Mesenchymal stem cell (in vitro differentiated cells and primary cell): ENCODE results near the gene OR52I2.

Experiments
- DNase-seq: peaks from one replicate; pipeline ENCODE4 v3.0.0-alpha.2; 2013
- H2AFZ ChIP-seq: one replicate; pipeline ENCODE4 v1.6.1; 2013; ENCODE audit warnings: low read depth, mild to moderate bottlenecking, control low read depth, inconsistent platforms, low read length, moderate library complexity
- H2AK5ac ChIP-seq: 2 replicates; pipeline ENCODE4 v1.6.1; 2013; ENCODE audit warnings: low read length, moderate library complexity, mild to moderate bottlenecking, inconsistent platforms; ENCODE audit not compliant: severe bottlenecking
- H2BK120ac ChIP-seq: one replicate; pipeline ENCODE4 v1.6.1; 2013; ENCODE audit warnings: low read depth, mild to moderate bottlenecking, inconsistent platforms, low read length, moderate library complexity
- H2BK12ac ChIP-seq, 2 experiments: one replicate each; pipeline ENCODE4 v1.6.1; 2013; ENCODE audit warnings: inconsistent platforms in 2 of 2, low read length in 2 of 2, mild to moderate bottlenecking in 2 of 2, moderate library complexity in 2 of 2, control low read depth in 1 of 2
- H2BK15ac ChIP-seq: one replicate; pipeline ENCODE4 v1.6.1; 2013; ENCODE audit warnings: mild to moderate bottlenecking, low read depth, inconsistent platforms; ENCODE audit not compliant: poor library complexity, severe bottlenecking
- H2BK5ac ChIP-seq: 2 replicates; pipeline ENCODE4 v1.6.1; 2013; ENCODE audit warnings: low read depth, mild to moderate bottlenecking, low read length, control low read depth, inconsistent platforms; ENCODE audit not compliant: poor library complexity, severe bottlenecking
- H3K14ac ChIP-seq, 2 experiments: one replicate each; pipeline ENCODE4 v1.6.1; 2013; ENCODE audit warnings: inconsistent platforms in 2 of 2, low read length in 2 of 2, control low read depth in 1 of 2, mild to moderate bottlenecking in 1 of 2, moderate library complexity in 1 of 2
- H3K18ac ChIP-seq, 2 experiments: one replicate each; pipeline ENCODE4 v1.6.1; 2013; ENCODE audit warnings: inconsistent platforms in 2 of 2, low read length in 2 of 2, control low read depth in 1 of 2, low read depth in 1 of 2, mild to moderate bottlenecking in 1 of 2
- H3K23ac ChIP-seq, 2 experiments: one replicate each; pipeline ENCODE4 v1.6.1; 2013; ENCODE audit warnings: inconsistent platforms in 2 of 2, low read length in 2 of 2, mild to moderate bottlenecking in 2 of 2, moderate library complexity in 2 of 2, control low read depth in 1 of 2
- H3K27ac ChIP-seq: 2 replicates; pipeline ENCODE4 v1.5.1; 2013; ENCODE audit warnings: mild to moderate bottlenecking, moderate library complexity, low read length, control low read depth, inconsistent platforms; ENCODE audit not compliant: poor library complexity, severe bottlenecking
- H3K27me3 ChIP-seq, 2 experiments: 2 replicates each; pipeline versions ENCODE4 v1.6.1 to v1.7.0; 2013; ENCODE audit warnings: low read length in 2 of 2, mild to moderate bottlenecking in 2 of 2, moderate library complexity in 2 of 2, control low read depth in 1 of 2, inconsistent platforms in 1 of 2; ENCODE audit not compliant: control insufficient read depth in 1 of 2, insufficient read depth in 1 of 2
- H3K36me3 ChIP-seq, 2 experiments: 2 replicates each; pipeline versions ENCODE4 v1.6.1 to v1.7.0; 2013; ENCODE audit warnings: low read length in 2 of 2, control low read depth in 1 of 2, inconsistent platforms in 1 of 2, low read depth in 1 of 2, mild to moderate bottlenecking in 1 of 2; ENCODE audit not compliant: insufficient read depth in 2 of 2, control insufficient read depth in 1 of 2
- H3K4ac ChIP-seq, 2 experiments: one replicate each; pipeline ENCODE4 v1.6.1; 2013; ENCODE audit warnings: inconsistent platforms in 2 of 2, low read length in 2 of 2, mild to moderate bottlenecking in 2 of 2, moderate library complexity in 2 of 2, control low read depth in 1 of 2, low read depth in 1 of 2
- H3K4me1 ChIP-seq: 2 replicates; pipeline ENCODE4 v1.6.1; 2013; ENCODE audit warnings: low read depth, low read length, control low read depth; ENCODE audit not compliant: control insufficient read depth, insufficient read depth
- H3K4me2 ChIP-seq: 2 replicates; pipeline ENCODE4 v1.6.1; 2013; ENCODE audit warnings: low read length, mild to moderate bottlenecking, inconsistent platforms; ENCODE audit not compliant: poor library complexity, severe bottlenecking
- H3K4me3 ChIP-seq, 2 experiments: 2 replicates each; pipeline versions ENCODE4 v1.5.1 to v1.7.0; 2013; ENCODE audit warnings: low read length in 2 of 2, mild to moderate bottlenecking in 2 of 2, control low read depth in 1 of 2, low read depth in 1 of 2; ENCODE audit not compliant: insufficient read depth in 1 of 2
- H3K79me1 ChIP-seq: replicated peaks from 2 replicates; pipeline ENCODE4 v1.6.1; 2013; ENCODE audit warnings: mild to moderate bottlenecking, control low read depth, low read length, inconsistent platforms; ENCODE audit not compliant: poor library complexity, severe bottlenecking
- H3K9ac ChIP-seq: 2 replicates; pipeline ENCODE4 v1.7.0; 2013; ENCODE audit warnings: mild to moderate bottlenecking, low read length, moderate library complexity
- H3K9me3 ChIP-seq: 2 replicates; pipeline ENCODE4 v1.7.0; 2013; ENCODE audit warnings: mild to moderate bottlenecking, low read length; ENCODE audit not compliant: control insufficient read depth
- H4K8ac ChIP-seq: one replicate; pipeline ENCODE4 v1.6.1; 2013; ENCODE audit warnings: inconsistent platforms, mild to moderate bottlenecking, low read length, moderate library complexity
- H4K91ac ChIP-seq: one replicate; pipeline ENCODE4 v1.6.1; 2013; ENCODE audit warnings: mild to moderate bottlenecking, low read length, inconsistent platforms
- WGBS: methylation state at CpG from one replicate; pipeline ENCODE4 v1.1.7; 2013; ENCODE audit warnings: mixed read lengths; 5-methylcytosine and 5-hydroxymethylcytosine counted together

Gene OR52I2

GRCh38 chr11:4615856-4616444 is 34.4 kb downstream of the OR52I2 start:
- Histone ChIP-seq H4K8ac (no peak overlapping the region), H3K4ac (no peak overlapping the region), H3K4me2 (no peak overlapping the region), H2AFZ (no peak overlapping the region), H3K36me3 (no peaks in the 10 kb centered on the region), H3K27ac (no peak overlapping the region), H3K9ac (no peak overlapping the region), H3K4me1 (no peaks in the 10 kb centered on the region), H3K23ac (no peak overlapping the region), H2BK12ac (no peak overlapping the region), H3K4me3 (no peak overlapping the region), H4K91ac (no peak overlapping the region), H2BK5ac (no peak overlapping the region), H3K79me1 (no peaks in the 10 kb centered on the region), H2AK5ac (no peak overlapping the region), H3K18ac (no peak overlapping the region), H3K27me3 (peaks cover 0 to 4% of the 10 kb centered on the region in 2 experiments), H3K14ac (no peak overlapping the region), H2BK120ac (no peak overlapping the region), H2BK15ac (no peak overlapping the region), H3K9me3 (no peaks in the 10 kb centered on the region)
- no peak for DNase-seq

GRCh38 chr11:4619514-4619913 is 38.0 kb downstream of the OR52I2 start:
- 82% methylated on average over 8 of the region's 9 CpGs for WGBS
- H2AFZ ChIP-seq = no peak overlapping the region

GRCh38 chr11:4626207-4627099 is 44.9 kb downstream of the OR52I2 start:
- H3K9me3 ChIP-seq = no peaks in the 10 kb centered on the region
- no peak overlapping the region for H4K91ac ChIP-seq
- 45% methylated on average over 14 of the region's 15 CpGs for WGBS
- peaks cover 0 to 6% of the 10 kb centered on the region in 2 experiments for H3K27me3 ChIP-seq
- H3K14ac ChIP-seq = no peak overlapping the region
- no peak overlapping the region for H3K4me3 ChIP-seq
- H2BK5ac ChIP-seq = no peak overlapping the region
- no peak overlapping the region for H2AFZ ChIP-seq
- H2BK15ac ChIP-seq = no peak overlapping the region
- H3K9ac ChIP-seq = no peak overlapping the region
- H4K8ac ChIP-seq = no peak overlapping the region
- H2BK12ac ChIP-seq = no peak overlapping the region
- no peak overlapping the region for H3K23ac ChIP-seq
- DNase-seq = peak; percentile 67
- no peak overlapping the region for H3K27ac ChIP-seq
- H3K36me3 ChIP-seq = no peaks in the 10 kb centered on the region
- no peaks in the 10 kb centered on the region for H3K79me1 ChIP-seq
- no peak overlapping the region for H3K18ac ChIP-seq
- no peak overlapping the region for H3K4ac ChIP-seq
- no peak overlapping the region for H3K4me2 ChIP-seq
- H2AK5ac ChIP-seq = no peak overlapping the region
- H3K4me1 ChIP-seq = no peaks in the 10 kb centered on the region
- no peak overlapping the region for H2BK120ac ChIP-seq

More at GRCh38 chr11:4619514-4619913, 38.0 kb downstream of the OR52I2 start:
- H3K4me3 ChIP-seq = no peak overlapping the region
- no peak overlapping the region for H3K27ac ChIP-seq
- no peak overlapping the region for H3K4ac ChIP-seq
- no peaks in the 10 kb centered on the region for H3K4me1 ChIP-seq
- no peaks in the 10 kb centered on the region for H3K79me1 ChIP-seq
- peaks cover 0 to 4% of the 10 kb centered on the region in 2 experiments for H3K27me3 ChIP-seq
- H4K91ac ChIP-seq = no peak overlapping the region
- no peak for DNase-seq
- H3K14ac ChIP-seq = no peak overlapping the region
- H2BK120ac ChIP-seq = no peak overlapping the region
- H2BK5ac ChIP-seq = no peak overlapping the region
- H3K9me3 ChIP-seq = no peaks in the 10 kb centered on the region
- no peak overlapping the region for H2AK5ac ChIP-seq
- no peak overlapping the region for H3K4me2 ChIP-seq
- H4K8ac ChIP-seq = no peak overlapping the region
- no peak overlapping the region for H3K9ac ChIP-seq
- H3K23ac ChIP-seq = no peak overlapping the region
- H3K18ac ChIP-seq = no peak overlapping the region
- H2BK12ac ChIP-seq = no peak overlapping the region
- H2BK15ac ChIP-seq = no peak overlapping the region
- H3K36me3 ChIP-seq = no peaks in the 10 kb centered on the region

GRCh38 chr11:4636136-4636535 is 54.6 kb downstream of the OR52I2 start:
- no peak overlapping the region for H3K27ac ChIP-seq
- H3K4ac ChIP-seq = no peak overlapping the region
- peaks cover 4% of the 10 kb centered on the region for H3K4me1 ChIP-seq
- H3K36me3 ChIP-seq = no peaks in the 10 kb centered on the region
- no peak overlapping the region for H4K91ac ChIP-seq
- peaks cover 16 to 26% of the 10 kb centered on the region in 2 experiments for H3K27me3 ChIP-seq
- DNase-seq = no peak
- no peak overlapping the region for H3K14ac ChIP-seq
- H3K18ac ChIP-seq = no peak overlapping the region
- H3K9me3 ChIP-seq = no peaks in the 10 kb centered on the region
- no peak overlapping the region for H2BK12ac ChIP-seq
- H2AK5ac ChIP-seq = no peak overlapping the region
- no peak overlapping the region for H2BK5ac ChIP-seq
- H3K9ac ChIP-seq = no peak overlapping the region
- no peak overlapping the region for H2BK15ac ChIP-seq
- H4K8ac ChIP-seq = no peak overlapping the region
- no peak overlapping the region for H2AFZ ChIP-seq
- H2BK120ac ChIP-seq = no peak overlapping the region
- 78% methylated on average over 2 of the region's 2 CpGs for WGBS
- no peak overlapping the region for H3K23ac ChIP-seq
- no peak overlapping the region for H3K4me2 ChIP-seq
- H3K79me1 ChIP-seq = no peaks in the 10 kb centered on the region
- H3K4me3 ChIP-seq = no peak overlapping the region
